NCI-H510A treated with DMSO at 0.1 percent for 48 hours (cell line): ENCODE measurements around the gene NOX5.

Experiments used
- DNase-seq: peaks from one replicate; lab custom pipeline; 2025; lab: John Stamatoyannopoulos, UW

NOX5 gene

GRCh38 chr15:69100821-69101220, 86.3 kb downstream of the NOX5 start:
- no peak for DNase-seq

- no peak for DNase-seq
Measured at GRCh38 chr15:69104050-69104750, 89.7 kb downstream of the NOX5 start.

- DNase-seq, result no peak
Measured at GRCh38 chr15:69105451-69105985, 91.0 kb downstream of the NOX5 start.

- DNase-seq, result no peak
Measured at GRCh38 chr15:69107025-69107620, 92.6 kb downstream of the NOX5 start.
